ENCODE measurements around the gene LIPC.

The LIPC gene

DNA sequence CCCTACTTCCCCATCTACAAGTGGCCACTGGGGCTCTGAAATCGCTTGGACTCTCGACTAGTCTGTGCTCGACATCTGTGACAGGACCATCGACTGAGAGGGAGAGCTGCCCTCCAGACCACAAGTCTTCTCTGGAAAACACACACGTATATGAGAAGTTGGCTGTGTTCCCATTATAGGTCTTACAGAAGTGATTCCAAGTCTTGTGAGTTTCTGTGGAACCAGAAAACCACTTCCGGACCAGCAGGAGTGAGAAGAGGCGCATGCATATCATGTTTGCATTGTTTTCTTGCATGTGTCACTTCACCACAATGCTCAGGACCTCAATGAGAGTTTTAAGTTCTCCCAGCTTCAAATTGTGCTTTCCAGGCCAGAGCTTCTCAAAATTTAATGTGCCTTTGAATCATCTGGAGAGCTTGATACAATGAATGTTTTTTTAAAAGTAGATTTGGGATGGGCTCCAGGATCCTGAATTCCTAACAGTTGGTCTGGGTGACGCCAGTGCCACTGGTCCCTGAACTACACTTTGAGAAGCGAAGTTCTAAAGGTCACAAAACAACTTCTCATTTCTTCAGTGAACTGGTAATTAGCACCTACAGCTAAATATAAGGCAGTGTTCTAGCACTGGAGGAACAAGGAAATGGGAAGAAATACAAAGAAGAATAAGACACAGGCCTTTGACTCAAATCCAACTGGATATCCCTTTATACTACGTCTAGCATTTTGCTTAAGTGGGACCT is 15.7 kb downstream of the LIPC start:
- TF ChIP-seq POLR2A (IDR thresholded peaks at IDR 0.05; ENCODE audit: low read length) (no peak), GATA1 (IDR thresholded peaks at IDR 0.05; ENCODE audit: low read depth, low read length) (no peak)
- no peak for DNase-seq

DNA sequence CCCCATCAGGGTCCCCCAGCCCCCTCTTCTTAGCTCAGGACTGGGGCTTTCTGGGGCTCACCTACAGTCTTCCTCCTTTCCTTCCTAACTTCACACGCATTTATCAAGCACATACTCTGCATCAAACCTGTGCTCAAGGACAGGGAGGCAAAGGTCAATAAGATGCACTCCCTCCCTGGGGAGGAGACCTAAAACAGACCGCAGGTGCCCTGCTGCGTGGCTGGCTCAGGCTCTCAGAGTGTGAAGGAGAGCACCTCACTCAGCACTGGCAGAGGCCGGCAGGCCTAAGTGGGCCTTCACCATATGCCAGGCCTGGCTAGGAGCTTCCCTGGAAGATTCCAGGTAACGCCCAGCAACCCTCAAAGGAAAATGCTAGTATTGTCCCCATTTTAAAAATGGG is 16.5 kb downstream of the LIPC start:
- no peak for TF ChIP-seq POLR2A (IDR thresholded peaks at IDR 0.05; ENCODE audit: low read length)
- no peak for TF ChIP-seq GATA1 (IDR thresholded peaks at IDR 0.05; ENCODE audit: low read depth, low read length)
- no peak for DNase-seq

DNA sequence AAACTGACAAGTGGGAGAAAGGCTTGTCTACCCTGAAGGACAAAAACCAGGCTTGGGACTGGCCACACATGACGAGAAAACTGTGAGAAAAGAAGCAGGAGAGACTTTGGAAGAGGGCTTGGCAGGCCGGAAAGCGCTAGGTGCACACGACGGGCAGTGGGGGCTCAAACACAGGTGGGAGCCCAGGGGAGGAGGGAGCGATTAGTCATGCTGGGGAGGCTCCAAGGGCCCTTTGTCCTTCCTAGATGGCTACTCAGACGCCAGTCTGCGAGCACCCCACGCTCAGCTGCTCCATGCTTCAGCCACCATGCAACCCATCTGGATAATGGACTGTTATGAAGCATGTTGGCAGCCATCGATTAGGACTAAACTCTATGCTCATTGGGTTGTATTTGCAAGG is 17.1 kb downstream of the LIPC start:
- DNase-seq: no peak
- no peak for TF ChIP-seq POLR2A (IDR thresholded peaks at IDR 0.05; ENCODE audit: low read length)

DNA sequence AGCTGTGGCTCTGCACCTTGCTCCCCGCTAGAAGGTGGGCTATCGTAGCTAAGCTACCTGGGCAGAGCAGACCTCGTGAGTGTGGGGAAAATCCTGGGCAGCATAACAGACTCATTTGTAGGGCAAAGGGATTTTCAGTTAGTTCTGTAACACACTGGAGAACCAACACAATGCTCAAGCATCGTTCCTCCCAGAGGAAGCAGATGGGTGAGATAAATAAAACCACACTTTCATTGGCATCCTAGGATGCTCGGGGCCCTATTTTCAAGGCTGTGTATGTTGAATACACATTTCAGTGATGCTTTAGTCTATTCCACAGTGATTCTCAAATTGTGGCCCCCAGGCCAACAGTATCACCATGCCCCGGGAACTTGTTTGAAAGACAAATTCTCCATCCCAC is 20.0 kb downstream of the LIPC start:
- no peak for TF ChIP-seq GATA1 (IDR thresholded peaks at IDR 0.05; ENCODE audit: low read depth, low read length)
- no peak for TF ChIP-seq POLR2A (IDR thresholded peaks at IDR 0.05; ENCODE audit: low read length)

DNA sequence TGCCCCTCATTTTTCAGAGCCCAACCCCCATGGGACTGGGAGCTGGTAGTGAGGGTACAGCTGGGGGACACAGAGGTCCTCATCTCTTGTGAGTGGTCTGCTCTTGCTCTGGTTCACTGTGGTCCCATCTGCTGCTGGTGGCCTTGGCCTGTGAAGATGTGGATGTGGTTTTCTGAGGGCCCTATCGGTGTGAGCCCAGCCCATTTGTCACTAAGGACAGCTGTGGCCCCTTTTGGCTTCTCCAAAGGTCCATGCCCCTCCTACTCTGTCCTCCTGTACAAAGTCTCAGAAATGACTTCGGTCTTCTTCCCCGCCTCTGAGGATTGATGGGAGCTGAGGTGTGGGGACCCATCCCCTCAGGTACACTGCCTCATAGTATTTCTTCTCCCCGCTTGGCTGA is 21.0 kb downstream of the LIPC start:
- no peak for DNase-seq
- TF ChIP-seq GATA1 (IDR thresholded peaks at IDR 0.05; ENCODE audit: low read depth, low read length) (no peak), POLR2A (IDR thresholded peaks at IDR 0.05; ENCODE audit: low read length) (no peak)

More for the DNA sequence above, 20.0 kb downstream of the LIPC start:
- DNase-seq: no peak

DNA sequence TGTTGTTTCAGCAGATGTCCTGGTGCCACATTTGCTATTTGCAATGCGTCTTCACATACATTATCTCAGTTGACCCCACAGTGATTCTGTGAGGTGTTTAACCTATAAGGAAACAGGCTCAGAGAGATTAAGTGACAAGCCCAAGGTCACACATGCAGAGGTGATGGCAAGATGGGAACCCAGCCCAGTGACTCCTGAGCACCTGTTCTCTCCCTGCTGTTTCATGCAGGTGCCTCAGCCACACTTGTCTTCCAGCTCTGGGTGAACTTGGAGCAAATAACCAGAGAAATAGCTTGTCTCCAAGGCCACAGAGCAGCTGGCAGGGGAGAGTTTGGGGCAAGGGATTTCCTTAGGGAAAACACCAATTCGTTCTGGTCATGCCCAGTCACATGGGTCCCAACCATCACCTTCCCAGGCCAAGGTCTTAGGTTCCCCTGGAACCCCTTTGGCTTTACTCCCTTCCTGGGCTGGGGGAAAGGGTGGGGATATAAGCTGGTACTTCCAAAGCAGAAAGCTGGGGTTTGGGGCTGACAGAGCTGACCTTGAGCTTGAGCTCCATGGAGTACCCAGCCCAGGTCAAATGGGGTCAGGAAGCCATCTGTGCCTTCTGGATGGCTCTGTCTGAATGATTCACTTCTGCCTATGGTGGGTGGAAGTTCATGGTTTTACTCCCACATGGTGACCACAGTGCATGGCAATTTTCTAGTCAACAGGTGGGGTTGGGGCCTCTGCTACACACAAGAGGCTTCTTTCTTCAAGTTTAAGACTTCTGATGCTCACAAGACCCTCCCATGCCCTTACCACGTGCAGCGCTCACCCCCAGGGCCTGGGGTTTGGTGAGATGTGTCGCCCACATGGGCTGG is 22.4 kb downstream of the LIPC start:
- no peak for DNase-seq

DNA sequence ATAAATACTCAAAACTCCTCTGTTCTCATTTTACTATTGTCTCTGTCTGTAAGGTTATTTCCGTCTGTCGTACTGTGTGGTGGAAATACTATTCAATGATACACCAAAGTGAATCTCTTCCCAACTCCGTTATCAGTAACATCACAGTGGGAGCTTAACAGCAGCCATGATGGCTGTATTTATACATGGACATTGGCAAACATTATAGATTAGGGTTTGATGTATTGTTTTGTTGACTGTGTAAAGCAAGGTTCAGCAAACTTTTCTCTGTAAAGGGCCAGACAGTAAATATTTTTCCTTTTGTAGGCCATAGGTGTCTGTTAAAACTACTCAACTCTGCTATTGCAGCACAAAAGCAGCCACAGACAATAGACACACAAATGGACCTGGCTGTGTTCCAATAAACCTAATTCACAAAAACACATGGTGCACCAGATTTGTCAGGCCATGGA is 23.2 kb downstream of the LIPC start:
- no peak for TF ChIP-seq POLR2A (IDR thresholded peaks at IDR 0.05; ENCODE audit: low read length)
- TF ChIP-seq GATA1 (IDR thresholded peaks at IDR 0.05; ENCODE audit: low read depth, low read length): no peak
- no peak for DNase-seq

More for the DNA sequence above, 22.4 kb downstream of the LIPC start:
- TF ChIP-seq GATA1 (IDR thresholded peaks at IDR 0.05; ENCODE audit: low read depth, low read length): no peak
- TF ChIP-seq POLR2A (IDR thresholded peaks at IDR 0.05; ENCODE audit: low read length): no peak

DNA sequence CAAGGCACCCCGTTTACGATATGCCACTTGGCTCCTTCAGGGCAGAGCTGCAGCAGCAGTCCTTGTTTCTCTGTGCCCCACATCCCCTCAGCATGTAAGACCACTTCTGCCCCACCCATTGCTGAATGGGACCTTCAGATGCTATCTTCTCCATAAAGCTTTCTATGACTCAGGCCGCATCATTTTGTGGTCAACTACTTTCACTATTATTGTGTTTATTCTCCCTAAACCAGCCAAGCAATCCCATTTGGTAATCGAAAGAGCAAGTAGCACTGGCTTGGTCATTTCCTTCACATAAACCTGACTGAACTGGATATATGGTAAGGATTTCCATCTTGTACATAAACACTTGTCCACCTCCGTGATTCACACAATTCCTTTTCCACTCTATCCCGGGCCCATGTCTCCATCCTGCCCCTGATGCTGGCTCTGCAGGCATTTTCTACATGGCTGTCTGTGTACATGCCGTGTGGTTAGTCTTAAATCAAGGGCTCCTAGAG is 25.7 kb downstream of the LIPC start:
- TF ChIP-seq GATA1 (IDR thresholded peaks at IDR 0.05; ENCODE audit: low read depth, low read length) (no peak), POLR2A (IDR thresholded peaks at IDR 0.05; ENCODE audit: low read length) (no peak)
- DNase-seq: no peak

DNA sequence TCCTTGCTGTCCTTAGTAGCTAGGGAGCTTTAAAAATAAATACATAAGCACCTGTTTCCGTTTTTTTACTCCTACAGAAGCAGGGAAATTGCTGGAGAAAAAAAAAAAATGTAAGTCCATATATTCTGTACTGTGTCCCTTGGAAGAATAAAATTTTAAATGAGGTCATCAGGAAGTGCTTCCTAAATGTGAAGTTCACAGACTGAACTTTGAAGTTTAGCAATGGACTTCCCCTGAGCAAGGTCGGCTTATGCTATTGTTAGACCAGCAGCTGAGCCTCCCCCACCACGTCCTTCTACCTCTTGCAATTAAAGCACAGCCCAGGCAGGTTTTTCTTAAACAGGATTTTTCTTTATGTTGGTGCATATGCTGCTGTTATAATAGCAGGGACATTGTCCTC is 26.3 kb downstream of the LIPC start:
- no peak for TF ChIP-seq POLR2A (IDR thresholded peaks at IDR 0.05; ENCODE audit: low read length)
- TF ChIP-seq GATA1 (IDR thresholded peaks at IDR 0.05; ENCODE audit: low read depth, low read length): no peak
- DNase-seq: no peak

DNA sequence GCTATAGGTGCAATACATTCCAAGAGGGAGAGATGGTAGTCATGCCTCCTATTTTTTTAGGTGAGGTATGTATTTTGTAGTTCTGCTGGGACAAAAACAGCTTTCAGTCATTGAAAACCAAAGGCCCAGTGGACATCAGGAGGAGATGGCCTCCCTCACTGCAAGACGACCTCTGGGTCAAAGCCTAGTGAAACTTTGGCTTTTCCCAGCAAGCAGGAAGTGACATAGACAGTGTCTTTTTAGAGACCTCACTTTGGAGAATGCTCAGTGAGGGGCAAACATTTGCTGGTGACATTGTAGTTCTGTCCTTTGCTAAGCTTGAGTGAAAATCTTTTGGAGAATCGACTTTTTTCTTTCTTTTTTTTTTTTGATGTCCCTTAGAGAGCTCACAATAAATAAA is 27.3 kb downstream of the LIPC start:
- no peak for DNase-seq
- TF ChIP-seq GATA1 (IDR thresholded peaks at IDR 0.05; ENCODE audit: low read depth, low read length) (no peak), POLR2A (IDR thresholded peaks at IDR 0.05; ENCODE audit: low read length) (no peak)

DNA sequence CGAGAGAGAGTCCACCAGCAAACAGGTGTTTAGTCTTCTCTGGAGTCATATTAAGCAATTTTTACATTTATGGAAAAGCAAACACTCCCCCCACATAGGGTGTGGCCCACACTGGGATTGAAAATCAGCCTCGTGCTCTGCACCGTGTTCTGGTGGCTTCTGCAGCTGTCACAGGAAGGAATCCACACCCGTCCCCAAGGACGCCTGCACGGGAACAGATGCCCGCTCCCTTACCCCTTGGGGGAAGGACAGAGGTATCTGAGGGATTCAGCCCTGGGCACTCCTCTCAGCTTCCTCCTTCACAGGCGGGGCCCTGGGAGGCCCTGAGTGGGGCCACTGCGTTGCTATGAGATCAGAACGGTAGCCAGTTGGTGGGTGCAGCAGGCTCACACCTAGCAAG is 27.8 kb downstream of the LIPC start:
- TF ChIP-seq GATA1 (IDR thresholded peaks at IDR 0.05; ENCODE audit: low read depth, low read length) (no peak), POLR2A (IDR thresholded peaks at IDR 0.05; ENCODE audit: low read length) (no peak)
- DNase-seq: no peak

DNA sequence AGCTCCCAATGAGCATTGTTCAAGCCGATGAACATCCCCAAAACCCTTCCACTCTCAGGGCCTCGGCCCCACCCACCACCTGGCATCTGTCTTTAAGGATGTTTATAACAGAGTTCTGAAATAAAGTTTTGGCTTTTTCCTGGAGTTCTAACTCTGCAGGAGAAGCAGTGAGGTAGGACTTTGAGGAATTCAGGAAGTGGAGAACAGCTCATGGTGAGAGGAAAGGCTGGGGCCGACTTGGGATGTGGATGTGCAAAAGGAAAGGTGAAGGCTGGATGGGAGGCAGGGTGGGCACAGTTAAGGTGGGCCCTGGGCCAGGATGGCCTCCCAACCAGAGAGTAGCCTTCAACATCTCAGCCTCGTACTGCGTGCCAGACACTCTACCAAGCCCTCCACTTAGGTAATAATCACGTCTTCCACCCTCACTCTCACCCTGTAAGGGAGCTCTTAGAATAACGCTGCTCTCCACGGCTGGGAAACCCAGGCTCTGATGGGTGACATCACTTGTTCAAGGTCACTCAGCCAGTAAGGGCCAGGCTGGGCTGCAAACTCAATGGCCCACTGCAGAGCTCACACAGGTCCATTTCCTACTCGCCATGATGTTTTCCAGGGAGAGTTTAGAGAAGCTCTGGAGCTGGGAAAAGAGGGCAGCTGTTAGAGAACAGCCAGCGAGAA is 28.5 kb downstream of the LIPC start:
- no peak for TF ChIP-seq GATA1 (IDR thresholded peaks at IDR 0.05; ENCODE audit: low read depth, low read length)
- TF ChIP-seq POLR2A (IDR thresholded peaks at IDR 0.05; ENCODE audit: low read length): no peak
- DNase-seq: no peak

DNA sequence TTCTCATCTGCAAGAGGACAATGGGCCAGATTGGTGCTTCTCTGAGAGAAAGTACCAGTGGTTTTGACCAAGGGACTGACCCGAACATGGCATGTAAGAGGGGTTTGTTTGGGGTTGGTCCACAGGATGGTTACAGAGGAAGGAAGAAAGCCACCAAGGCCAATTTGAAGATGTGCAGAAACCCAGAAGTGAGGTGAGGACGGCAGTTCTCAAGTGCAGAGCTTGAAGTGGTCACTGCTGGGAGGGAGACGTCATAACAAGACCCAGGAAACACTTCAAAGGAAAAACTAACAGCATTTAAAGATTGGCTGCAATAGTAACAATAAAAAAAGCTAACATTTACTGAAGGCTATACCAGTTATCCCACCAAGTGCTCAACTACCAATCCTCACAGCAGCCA is 29.1 kb downstream of the LIPC start:
- no peak for DNase-seq
- TF ChIP-seq GATA1 (IDR thresholded peaks at IDR 0.05; ENCODE audit: low read depth, low read length) (no peak), POLR2A (IDR thresholded peaks at IDR 0.05; ENCODE audit: low read length) (no peak)

DNA sequence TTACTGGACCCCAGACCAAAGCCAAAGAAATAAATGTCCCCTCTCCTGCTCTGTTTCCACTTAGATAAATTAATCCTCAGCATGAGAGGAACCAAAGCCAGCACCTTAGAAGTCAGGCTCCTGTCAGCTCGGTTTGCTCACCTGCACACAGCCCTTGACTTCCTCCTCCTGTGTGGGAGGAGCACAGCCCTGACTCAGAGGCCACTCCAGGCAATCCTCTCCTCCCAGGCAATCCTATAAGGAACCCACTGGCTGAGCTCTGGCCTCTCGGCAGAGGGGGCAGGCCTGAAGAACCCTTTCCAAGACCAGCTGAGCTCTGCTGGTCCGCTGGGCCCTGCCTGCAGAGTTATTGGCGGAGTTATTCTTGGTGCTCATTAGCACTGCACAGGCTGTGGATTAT is 30.8 kb downstream of the LIPC start:
- no peak for DNase-seq
- no peak for TF ChIP-seq GATA1 (IDR thresholded peaks at IDR 0.05; ENCODE audit: low read depth, low read length)
- TF ChIP-seq POLR2A (IDR thresholded peaks at IDR 0.05; ENCODE audit: low read length): no peak

Data from erythroblast (primary cell).